ENCODE data around the gene GLT1D1.
"Not testable (repeated sequence)": the region's sequence is repeated elsewhere in the genome, so short reads cannot be mapped to it uniquely, and the experiment has no call there.

GLT1D1 gene

DNA sequence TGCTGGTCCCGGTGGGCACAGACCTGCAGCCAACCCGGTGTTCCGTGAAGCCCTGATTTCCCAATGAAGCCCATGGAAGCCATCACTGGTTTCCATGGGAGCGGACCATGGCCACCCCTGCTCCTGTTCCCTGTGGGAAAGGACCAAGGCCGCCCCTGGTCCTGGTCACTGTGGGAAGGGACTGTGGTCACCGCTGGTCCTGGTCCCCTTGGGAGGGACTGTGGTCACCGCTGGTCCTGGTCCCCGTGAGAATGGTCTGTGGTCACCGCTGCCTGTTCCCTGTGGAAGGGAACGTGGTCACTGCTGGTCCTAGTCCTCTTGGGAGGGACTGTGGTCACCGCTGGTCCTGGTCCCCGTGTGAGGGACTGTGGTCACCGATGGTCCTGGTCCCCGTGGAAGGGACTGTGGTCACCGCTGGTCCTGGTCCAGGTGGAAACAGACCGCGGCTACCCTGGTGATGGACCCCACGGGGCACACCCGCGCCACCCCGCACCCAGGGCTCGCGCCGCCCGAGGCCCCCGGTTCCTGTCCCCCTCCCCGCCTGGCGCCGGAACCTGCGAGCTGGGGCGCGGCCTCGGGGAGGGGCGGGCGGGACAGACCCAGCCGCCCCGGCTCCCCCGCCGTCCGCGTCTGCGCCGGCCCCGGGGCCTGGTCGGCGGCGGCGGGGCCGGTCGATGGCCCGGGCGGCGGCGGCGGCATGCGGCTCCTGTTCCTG, at the start of gene GLT1D1:
Gene GLT1D1, plus strand, starts transcription at position 594 of the 715 bp plus-strand sequence. Its CDS starts 104 bp downstream, at position 698.
- in situ Hi-C loops (cut with HindIII; ENCODE audit: low pct_unique_long_range_greater_than_20kb, low sequenced_read_pairs): no loop called here
- no peak for DNase-seq (ENCODE audit: low read depth in 1 of 2, low spot score in 1 of 2)
- no peak for TF ChIP-seq JUND (IDR thresholded peaks at IDR 0.05; ENCODE audit: low read depth)

DNA sequence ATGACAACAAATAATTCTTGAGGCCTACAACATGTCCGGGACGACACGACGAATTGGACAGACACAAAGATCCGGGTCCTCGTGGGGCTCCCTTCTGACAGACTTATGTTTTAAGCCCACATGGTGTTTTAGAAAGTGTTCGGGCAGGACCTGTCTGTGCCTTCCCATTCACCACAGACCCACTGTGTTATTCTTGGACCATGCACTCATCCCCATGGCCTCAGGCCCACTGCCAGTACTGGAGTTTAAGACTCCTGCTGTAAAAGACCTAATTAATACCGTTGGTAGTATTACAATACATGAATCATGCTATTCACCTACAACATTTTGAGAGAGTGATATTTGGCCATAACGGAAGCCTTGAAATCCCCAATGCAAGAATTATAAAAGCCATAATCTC, 49.5 kb upstream of the GLT1D1 start:
- no peak for DNase-seq (ENCODE audit: low read depth in 1 of 2, low spot score in 1 of 2)
- no peak for TF ChIP-seq JUND (IDR thresholded peaks at IDR 0.05; ENCODE audit: low read depth)
- in situ Hi-C loops (cut with HindIII; ENCODE audit: low pct_unique_long_range_greater_than_20kb, low sequenced_read_pairs): no loop called here

DNA sequence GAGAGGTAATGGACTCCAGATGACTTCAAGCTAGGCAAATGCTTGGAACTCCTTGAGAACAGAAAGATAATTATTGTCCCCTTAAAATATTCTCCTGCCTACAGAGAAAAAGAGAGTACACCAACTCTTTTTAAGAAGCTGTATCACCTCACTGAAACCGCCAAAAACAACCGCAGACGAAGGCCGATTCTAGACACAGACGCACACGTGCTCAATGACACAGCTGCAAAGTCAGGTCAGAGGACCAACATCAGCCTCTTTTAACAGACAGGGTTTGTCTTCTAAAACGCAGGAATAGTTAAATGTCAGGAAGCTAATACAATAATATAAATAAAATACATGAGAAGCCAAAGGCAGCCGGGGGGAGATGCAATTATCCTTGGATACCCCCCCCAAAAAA, 48.5 kb upstream of the GLT1D1 start:
- no peak for TF ChIP-seq JUND (IDR thresholded peaks at IDR 0.05; ENCODE audit: low read depth)
- in situ Hi-C loops (cut with HindIII; ENCODE audit: low pct_unique_long_range_greater_than_20kb, low sequenced_read_pairs): no loop called here
- no peak for DNase-seq (ENCODE audit: low read depth in 1 of 2, low spot score in 1 of 2)

DNA sequence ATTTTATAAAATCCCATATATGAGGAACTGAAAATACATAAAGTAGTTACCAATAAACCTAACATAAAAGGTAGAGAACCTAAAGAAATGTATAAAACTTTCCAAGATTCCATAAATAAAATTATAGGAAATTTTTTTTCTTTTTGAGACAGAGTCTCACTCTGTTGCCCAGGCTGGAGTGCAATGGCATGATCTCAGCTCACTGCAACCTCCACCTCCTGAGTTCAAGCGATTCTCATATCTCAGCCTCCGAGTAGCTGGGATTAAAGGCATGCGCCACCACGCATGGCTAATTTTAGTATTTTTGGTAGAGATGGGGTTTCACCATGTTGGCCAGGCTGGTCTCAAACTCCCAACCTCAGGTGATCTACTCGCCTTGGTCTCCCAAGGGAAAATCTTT, 47.9 kb upstream of the GLT1D1 start:
- in situ Hi-C loops (cut with HindIII; ENCODE audit: low pct_unique_long_range_greater_than_20kb, low sequenced_read_pairs); DNase-seq (ENCODE audit: low read depth in 1 of 2, low spot score in 1 of 2): not testable (repeated sequence)

DNA sequence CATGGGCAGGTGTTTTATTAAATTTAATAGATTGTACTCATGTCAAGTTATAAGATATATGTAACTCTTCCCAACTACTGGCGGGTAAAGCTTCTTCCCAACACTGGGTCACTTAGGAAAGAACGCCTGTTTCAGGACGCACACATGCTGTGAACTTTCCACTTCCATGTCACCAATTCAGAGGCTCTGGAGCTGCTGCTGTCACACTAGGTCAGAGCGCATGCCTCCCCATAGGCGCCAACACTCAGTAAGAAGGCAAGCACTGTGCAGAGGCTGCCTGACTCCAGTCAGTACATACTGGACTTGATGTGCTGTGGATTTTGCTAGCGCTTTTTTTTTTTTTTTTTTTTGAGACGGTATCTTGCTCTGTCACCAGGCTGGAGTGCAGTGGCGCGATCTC, 46.7 kb upstream of the GLT1D1 start:
- no peak for TF ChIP-seq JUND (IDR thresholded peaks at IDR 0.05; ENCODE audit: low read depth)
- no peak for DNase-seq (ENCODE audit: low read depth in 1 of 2, low spot score in 1 of 2)
- in situ Hi-C loops (cut with HindIII; ENCODE audit: low pct_unique_long_range_greater_than_20kb, low sequenced_read_pairs): no loop called here

DNA sequence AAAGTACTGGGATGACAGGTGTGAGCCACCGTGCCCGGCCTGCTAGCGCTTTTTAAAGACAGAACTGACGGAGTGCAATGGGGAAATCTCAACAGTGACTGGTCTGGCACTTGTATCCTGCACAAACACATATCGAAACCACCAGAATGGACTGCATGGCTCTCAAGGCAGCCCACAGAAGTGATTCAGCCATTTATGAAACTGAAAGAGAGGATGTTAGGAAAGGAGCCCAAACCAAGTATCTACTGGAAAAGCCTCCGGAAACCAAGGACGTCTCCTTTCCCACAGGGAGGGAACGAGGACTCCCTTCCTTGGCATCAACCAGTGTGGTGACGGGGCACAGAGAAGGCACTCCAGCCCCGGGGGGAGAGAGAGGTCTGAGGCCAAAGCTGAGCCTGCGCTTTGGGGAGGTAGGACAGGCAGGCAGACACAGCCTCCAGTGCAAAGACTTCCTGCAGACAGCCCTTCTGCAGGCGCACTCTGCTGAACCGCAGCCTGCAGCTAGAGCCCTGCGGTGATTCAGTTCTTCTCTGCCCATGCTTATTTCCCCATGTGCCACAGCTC, 46.0 kb upstream of the GLT1D1 start:
- in situ Hi-C loops (cut with HindIII; ENCODE audit: low pct_unique_long_range_greater_than_20kb, low sequenced_read_pairs): no loop called here
- no peak for DNase-seq (ENCODE audit: low read depth in 1 of 2, low spot score in 1 of 2)
- no peak for TF ChIP-seq JUND (IDR thresholded peaks at IDR 0.05; ENCODE audit: low read depth)

DNA sequence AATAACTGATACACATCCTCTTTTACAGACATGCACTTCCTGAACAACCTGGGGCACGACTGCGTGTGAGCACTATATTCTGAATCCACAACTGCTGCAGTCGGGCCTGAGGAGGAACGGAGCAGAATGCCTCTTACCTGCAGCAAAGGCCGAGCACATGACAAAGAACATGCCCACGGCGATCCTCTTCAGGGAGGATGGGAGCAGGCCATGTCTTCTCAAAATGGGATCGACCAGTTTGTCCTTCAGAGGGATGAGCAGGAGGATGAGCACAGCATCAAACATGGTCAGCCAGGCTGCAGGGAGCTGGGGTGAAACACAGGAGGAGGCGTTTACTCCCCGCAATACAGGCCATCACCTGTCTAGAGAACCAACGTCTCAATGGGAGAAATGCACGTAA, 44.6 kb upstream of the GLT1D1 start:
- in situ Hi-C loops (cut with HindIII; ENCODE audit: low pct_unique_long_range_greater_than_20kb, low sequenced_read_pairs): no loop called here
- DNase-seq (ENCODE audit: low read depth in 1 of 2, low spot score in 1 of 2): no peak
- no peak for TF ChIP-seq JUND (IDR thresholded peaks at IDR 0.05; ENCODE audit: low read depth)

DNA sequence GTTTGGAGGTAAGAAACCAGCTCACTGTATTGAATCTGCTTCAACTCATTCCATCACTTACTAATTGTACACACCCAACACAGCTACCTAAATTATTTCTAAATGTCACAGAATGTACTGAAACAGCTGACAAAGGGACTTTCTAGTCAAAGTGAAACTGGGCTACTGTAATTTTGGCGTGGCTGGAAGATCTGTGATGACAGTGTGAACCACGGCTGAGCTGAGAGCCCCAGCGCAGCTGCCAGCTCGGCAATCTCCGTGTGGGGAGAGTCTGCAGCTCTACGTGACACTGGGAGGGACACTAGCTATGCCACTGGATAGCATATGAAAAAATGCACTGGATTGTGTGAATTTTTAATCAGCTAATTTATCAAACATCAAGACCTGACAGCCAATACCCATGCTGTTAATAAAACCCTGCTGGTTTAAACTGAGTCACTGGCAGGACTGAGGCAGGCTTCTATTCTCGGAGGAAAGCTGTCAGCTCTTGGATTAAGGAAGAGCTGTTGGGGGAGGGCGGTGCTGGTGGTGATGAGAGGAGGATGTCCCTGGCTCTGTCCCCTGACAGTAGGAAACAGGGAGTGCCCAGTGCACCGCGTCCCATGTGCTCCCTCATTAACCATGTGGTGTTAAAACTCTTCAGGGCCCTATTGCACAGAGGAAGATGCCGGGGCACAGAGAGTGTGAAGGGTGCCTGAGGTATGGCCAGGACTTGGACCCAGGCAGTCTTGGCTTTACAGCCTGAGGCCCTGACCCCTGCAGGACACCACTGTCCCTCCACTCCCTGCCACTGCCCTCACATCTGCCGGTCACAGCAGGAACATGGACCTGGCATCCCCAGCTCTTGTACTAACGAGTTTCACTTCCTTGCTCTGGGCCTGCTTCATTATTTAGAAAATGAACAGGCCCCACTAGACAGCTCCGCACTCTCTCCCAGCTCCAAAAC, 42.8 kb upstream of the GLT1D1 start:
- DNase-seq (ENCODE audit: low read depth in 1 of 2, low spot score in 1 of 2): no peak
- no peak for TF ChIP-seq JUND (IDR thresholded peaks at IDR 0.05; ENCODE audit: low read depth)
- in situ Hi-C loops (cut with HindIII; ENCODE audit: low pct_unique_long_range_greater_than_20kb, low sequenced_read_pairs): no loop called here

- TF ChIP-seq JUND (IDR thresholded peaks at IDR 0.05; ENCODE audit: low read depth): no peak
These were observed 41.5 kb upstream of the GLT1D1 start for GRCh38 chr12:128811806-128812205.

DNA sequence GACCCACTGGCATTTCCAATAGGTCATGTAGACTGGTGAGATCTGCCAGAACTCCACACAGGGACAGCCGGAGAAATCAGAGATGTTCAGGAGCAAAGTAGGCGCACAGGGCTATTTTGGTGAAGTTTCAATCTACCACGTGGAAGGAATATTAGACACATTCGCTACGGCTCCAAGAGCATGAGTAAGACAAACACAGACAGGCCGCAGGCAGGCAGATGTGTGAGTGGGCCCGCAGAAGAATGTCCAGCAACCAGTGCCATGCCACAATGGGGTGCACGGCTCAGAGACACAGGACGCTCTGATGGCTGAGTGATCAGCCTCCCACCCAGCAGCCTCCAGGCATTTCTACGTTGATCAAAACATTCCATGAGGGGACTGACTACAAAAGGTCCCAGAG, 39.9 kb upstream of the GLT1D1 start:
- no peak for TF ChIP-seq JUND (IDR thresholded peaks at IDR 0.05; ENCODE audit: low read depth)
- in situ Hi-C loops (cut with HindIII; ENCODE audit: low pct_unique_long_range_greater_than_20kb, low sequenced_read_pairs): no loop called here
- no peak for DNase-seq (ENCODE audit: low read depth in 1 of 2, low spot score in 1 of 2)

More at GRCh38 chr12:128811806-128812205, 41.5 kb upstream of the GLT1D1 start:
- DNase-seq (ENCODE audit: low read depth in 1 of 2, low spot score in 1 of 2): no peak
- in situ Hi-C loops (cut with HindIII; ENCODE audit: low pct_unique_long_range_greater_than_20kb, low sequenced_read_pairs): no loop called here

DNA sequence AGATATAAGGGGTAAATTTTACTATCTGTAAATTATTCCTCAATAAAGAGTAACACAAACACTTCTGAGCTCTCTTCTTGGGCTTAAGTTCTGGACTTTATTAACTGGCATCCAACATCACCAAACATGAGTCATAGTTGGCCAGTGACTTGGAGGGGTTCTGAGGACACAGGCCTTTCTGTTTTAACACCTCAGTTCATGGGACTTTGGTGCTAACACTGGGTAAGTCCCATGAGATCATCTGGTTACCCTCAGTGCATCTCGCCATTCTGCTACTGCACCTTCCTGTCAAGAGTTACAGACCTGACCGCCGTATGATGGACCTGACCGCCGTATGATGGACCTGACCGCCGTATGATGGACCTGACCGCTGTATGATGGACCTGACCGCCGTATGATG, 39.4 kb upstream of the GLT1D1 start:
- DNase-seq (ENCODE audit: low read depth in 1 of 2, low spot score in 1 of 2): no peak
- TF ChIP-seq JUND (IDR thresholded peaks at IDR 0.05; ENCODE audit: low read depth): no peak
- in situ Hi-C loops (cut with HindIII; ENCODE audit: low pct_unique_long_range_greater_than_20kb, low sequenced_read_pairs): no loop called here

- in situ Hi-C loops (cut with HindIII; ENCODE audit: low pct_unique_long_range_greater_than_20kb, low sequenced_read_pairs): no loop called here
- no peak for TF ChIP-seq JUND (IDR thresholded peaks at IDR 0.05; ENCODE audit: low read depth)
- DNase-seq (ENCODE audit: low read depth in 1 of 2, low spot score in 1 of 2): no peak
These were observed 38.6 kb upstream of the GLT1D1 start for GRCh38 chr12:128814411-128815261.
